Smooth muscle cell (in vitro differentiated cells): ENCODE results near the gene TPCN1. TPM values are rescaled to one million over a fixed set of nuclear protein-coding genes. Genes with fewer than 3 reads are reported as not detected.
A peak's percentile ranks its signal among the peaks of the same experiment; 100 is the strongest.

Source experiments
- DNase-seq: peaks from one replicate; lab custom pipeline; 2025; ENCODE audit not compliant: unreplicated experiment; lab: John Stamatoyannopoulos, UW
- H2AFZ ChIP-seq: fragments of 200-600 bp; sonication (generic); 2 replicates; pipeline ENCODE4 v1.6.0; 2016; ENCODE audit warnings: antibody characterized with exemption, low read depth, mild to moderate bottlenecking
- H3F3A ChIP-seq: fragments of 200-600 bp; sonication (generic); 2 replicates; pipeline ENCODE4 v1.6.0; 2017; ENCODE audit warnings: antibody characterized with exemption, low read depth
- H3K27ac ChIP-seq: fragments of 200-600 bp; sonication (generic); 2 replicates; pipeline ENCODE4 v1.5.1; 2016; ENCODE audit warnings: low read depth, mild to moderate bottlenecking
- H3K27me3 ChIP-seq: fragments of 200-600 bp; sonication (generic); 2 replicates; pipeline ENCODE4 v1.6.1; 2016; ENCODE audit warnings: low read depth, mild to moderate bottlenecking
- H3K36me3 ChIP-seq: fragments of 200-600 bp; sonication (generic); 2 replicates; pipeline ENCODE4 v1.5.1; 2016; ENCODE audit warnings: low read depth
- H3K4me1 ChIP-seq: fragments of 200-600 bp; sonication (generic); 2 replicates; pipeline ENCODE4 v1.5.1; 2016; ENCODE audit warnings: low read depth
- H3K4me2 ChIP-seq: fragments of 200-600 bp; sonication (generic); 2 replicates; pipeline ENCODE4 v1.6.0; 2016; ENCODE audit warnings: mild to moderate bottlenecking
- H3K4me3 ChIP-seq: fragments of 200-600 bp; sonication (generic); 2 replicates; pipeline ENCODE4 v1.5.1; 2016; ENCODE audit warnings: mild to moderate bottlenecking
- H3K79me2 ChIP-seq: fragments of 200-600 bp; sonication (generic); 2 replicates; pipeline ENCODE4 v1.6.0; 2016; ENCODE audit warnings: low read depth, mild to moderate bottlenecking
- H3K9ac ChIP-seq: fragments of 200-600 bp; sonication (generic); 2 replicates; pipeline ENCODE4 v1.6.0; 2016; ENCODE audit warnings: low read depth
- H3K9me3 ChIP-seq: fragments of 200-600 bp; sonication (generic); replicated peaks from 2 replicates; pipeline ENCODE4 v1.5.1; 2016; ENCODE audit warnings: low read depth
- H4K20me1 ChIP-seq: fragments of 200-600 bp; sonication (generic); 2 replicates; pipeline ENCODE4 v1.6.0; 2016; ENCODE audit warnings: low read depth
- CTCF ChIP-seq: fragments of 200-600 bp; sonication (generic); IDR thresholded peaks from 2 replicates; pipeline ENCODE4 v1.5.1; 2017; ENCODE audit warnings: borderline replicate concordance, mild to moderate bottlenecking, antibody characterized with exemption; ENCODE audit not compliant: insufficient read depth, poor library complexity, severe bottlenecking
- WGBS: methylation state at CpG from one replicate; pipeline ENCODE4 v1.1.7; 2016; ENCODE audit warnings: low lambda C conversion rate; 5-methylcytosine and 5-hydroxymethylcytosine counted together
- polyA plus RNA-seq: library from polyadenylated mRNA; unstranded; fragments of >200 nt; fragmentation: Nextera tagmentation; extraction: Ambion mirVana; gene quantifications from 2 replicates; pipeline ENCODE4 v1.2.1, GENCODE V29; 2016
- total RNA-seq: library from RNA; depleted of rRNA; stranded (reverse); fragments of >200 nt; gene quantifications from 2 replicates; pipeline ENCODE4 v1.2.3, GENCODE V29; 2014

The TPCN1 gene
- total and polyA plus RNA-seq, 2 experiments from 2014 or later: 12.9 to 29.2 TPM

- Histone ChIP-seq H3K79me2 (no peaks in the 10 kb centered on the region), H3K4me1 (peaks cover 8% of the 10 kb centered on the region), H3K4me3 (no peak overlapping the region), H2AFZ (no peak overlapping the region), H3K36me3 (no peaks in the 10 kb centered on the region), H3K9me3 (no peaks in the 10 kb centered on the region), H4K20me1 (no peaks in the 10 kb centered on the region), H3K4me2 (no peak overlapping the region), H3K27me3 (no peaks in the 10 kb centered on the region), H3F3A (no peaks in the 10 kb centered on the region), H3K27ac (no peak overlapping the region), H3K9ac (no peak overlapping the region)
- no peak for DNase-seq
- no peak for TF ChIP-seq CTCF
- WGBS: 97% methylated on average over 23 of the region's 23 CpGs
Measured at GRCh38 chr12:113296557-113297213, 75.4 kb downstream of the TPCN1 start.

GRCh38 chr12:113297214-113297587 lies 75.9 kb downstream of the TPCN1 start:
- no peak for TF ChIP-seq CTCF
- DNase-seq: no peak

GRCh38 chr12:113297621-113298471 lies 76.6 kb downstream of the TPCN1 start:
- no peak overlapping the region for H3K27ac ChIP-seq
- no peak overlapping the region for H2AFZ ChIP-seq
- no peak overlapping the region for H3K4me2 ChIP-seq
- H3K4me1 ChIP-seq: peaks cover 8% of the 10 kb centered on the region
- no peaks in the 10 kb centered on the region for H3F3A ChIP-seq
- no peaks in the 10 kb centered on the region for H3K79me2 ChIP-seq
- no peak for DNase-seq
- no peak for TF ChIP-seq CTCF
- WGBS: 95% methylated on average over 13 of the region's 13 CpGs
- H3K27me3 ChIP-seq: no peaks in the 10 kb centered on the region
- no peaks in the 10 kb centered on the region for H3K36me3 ChIP-seq
- H3K9me3 ChIP-seq: no peaks in the 10 kb centered on the region
- no peaks in the 10 kb centered on the region for H4K20me1 ChIP-seq
- no peak overlapping the region for H3K9ac ChIP-seq
- H3K4me3 ChIP-seq: no peak overlapping the region

More at GRCh38 chr12:113297214-113297587, 75.9 kb downstream of the TPCN1 start:
- no peaks in the 10 kb centered on the region for H3F3A ChIP-seq
- H3K9me3 ChIP-seq: no peaks in the 10 kb centered on the region
- WGBS: 94% methylated on average over 9 of the region's 9 CpGs
- no peaks in the 10 kb centered on the region for H4K20me1 ChIP-seq
- H3K4me3 ChIP-seq: no peak overlapping the region
- no peak overlapping the region for H3K27ac ChIP-seq
- H3K27me3 ChIP-seq: no peaks in the 10 kb centered on the region
- peaks cover 8% of the 10 kb centered on the region for H3K4me1 ChIP-seq
- H3K4me2 ChIP-seq: no peak overlapping the region
- H3K79me2 ChIP-seq: no peaks in the 10 kb centered on the region
- no peak overlapping the region for H3K9ac ChIP-seq
- H3K36me3 ChIP-seq: no peaks in the 10 kb centered on the region
- no peak overlapping the region for H2AFZ ChIP-seq

- H3K9ac ChIP-seq: no peak overlapping the region
- no peak overlapping the region for H3K4me3 ChIP-seq
- no peak overlapping the region for H3K4me2 ChIP-seq
- no peak overlapping the region for H2AFZ ChIP-seq
- no peak for DNase-seq
- no peak for TF ChIP-seq CTCF
- no peaks in the 10 kb centered on the region for H4K20me1 ChIP-seq
- H3K9me3 ChIP-seq: no peaks in the 10 kb centered on the region
- 98% methylated on average over 5 of the region's 5 CpGs for WGBS
- H3K27ac ChIP-seq: peak overlapping the region; percentile 82
- no peaks in the 10 kb centered on the region for H3K79me2 ChIP-seq
- H3F3A ChIP-seq: no peaks in the 10 kb centered on the region
- H3K36me3 ChIP-seq: no peaks in the 10 kb centered on the region
- H3K4me1 ChIP-seq: peaks cover 8% of the 10 kb centered on the region
- H3K27me3 ChIP-seq: no peaks in the 10 kb centered on the region
Measured at GRCh38 chr12:113298472-113298817, 77.2 kb downstream of the TPCN1 start.
